Measurements from ENCODE around the gene TRPV3.

Gene TRPV3

DNA sequence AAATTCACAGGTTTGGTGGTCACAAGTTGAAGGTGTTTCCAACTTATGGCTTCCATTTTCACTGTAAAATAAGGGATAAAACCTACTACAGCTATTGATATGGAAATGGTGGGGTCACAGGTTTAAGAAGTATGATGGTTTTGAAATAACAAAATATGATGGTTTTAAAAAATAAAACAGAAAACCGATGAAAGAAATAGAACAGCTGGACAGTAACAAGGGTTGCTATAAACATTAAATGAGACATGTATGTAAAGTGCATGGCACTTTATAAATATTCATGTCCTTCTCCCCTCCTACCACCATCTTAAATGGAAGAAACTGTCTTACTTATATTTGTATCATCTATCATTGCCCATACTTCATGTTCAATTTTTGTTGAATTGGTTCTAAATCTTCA lies 50.5 kb downstream of the TRPV3 start:
- no peak for DNase-seq (ENCODE audit: extremely low read depth, low read depth)
- TF ChIP-seq, protein P1, sequence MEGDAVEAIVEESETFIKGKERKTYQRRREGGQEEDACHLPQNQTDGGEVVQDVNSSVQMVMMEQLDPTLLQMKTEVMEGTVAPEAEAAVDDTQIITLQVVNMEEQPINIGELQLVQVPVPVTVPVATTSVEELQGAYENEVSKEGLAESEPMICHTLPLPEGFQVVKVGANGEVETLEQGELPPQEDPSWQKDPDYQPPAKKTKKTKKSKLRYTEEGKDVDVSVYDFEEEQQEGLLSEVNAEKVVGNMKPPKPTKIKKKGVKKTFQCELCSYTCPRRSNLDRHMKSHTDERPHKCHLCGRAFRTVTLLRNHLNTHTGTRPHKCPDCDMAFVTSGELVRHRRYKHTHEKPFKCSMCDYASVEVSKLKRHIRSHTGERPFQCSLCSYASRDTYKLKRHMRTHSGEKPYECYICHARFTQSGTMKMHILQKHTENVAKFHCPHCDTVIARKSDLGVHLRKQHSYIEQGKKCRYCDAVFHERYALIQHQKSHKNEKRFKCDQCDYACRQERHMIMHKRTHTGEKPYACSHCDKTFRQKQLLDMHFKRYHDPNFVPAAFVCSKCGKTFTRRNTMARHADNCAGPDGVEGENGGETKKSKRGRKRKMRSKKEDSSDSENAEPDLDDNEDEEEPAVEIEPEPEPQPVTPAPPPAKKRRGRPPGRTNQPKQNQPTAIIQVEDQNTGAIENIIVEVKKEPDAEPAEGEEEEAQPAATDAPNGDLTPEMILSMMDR (IDR thresholded peaks at IDR 0.05; ENCODE audit: low read depth, low read length) = no peak

DNA sequence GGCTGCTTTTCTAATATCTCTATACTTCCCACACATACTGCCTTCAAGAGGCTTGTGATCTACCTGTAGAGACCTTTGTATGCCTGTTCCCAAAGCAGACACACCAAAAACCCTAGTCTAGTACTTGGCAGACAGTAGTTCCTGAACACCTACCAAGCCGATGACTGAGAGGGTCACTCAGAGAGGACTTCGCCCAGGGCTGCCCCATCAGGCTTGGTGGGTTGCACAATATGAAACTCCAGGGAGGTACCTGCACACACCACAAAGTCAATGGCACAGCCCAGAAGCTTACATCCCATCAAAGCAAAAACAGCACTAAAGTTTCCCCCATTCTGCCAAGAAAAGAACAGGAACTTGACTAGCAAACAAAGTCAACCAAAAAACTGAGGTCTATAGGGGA lies 51.6 kb downstream of the TRPV3 start:
- TF ChIP-seq, protein P1 (IDR thresholded peaks at IDR 0.05; ENCODE audit: low read depth, low read length) = no peak
- no peak for DNase-seq (ENCODE audit: extremely low read depth, low read depth)

DNA sequence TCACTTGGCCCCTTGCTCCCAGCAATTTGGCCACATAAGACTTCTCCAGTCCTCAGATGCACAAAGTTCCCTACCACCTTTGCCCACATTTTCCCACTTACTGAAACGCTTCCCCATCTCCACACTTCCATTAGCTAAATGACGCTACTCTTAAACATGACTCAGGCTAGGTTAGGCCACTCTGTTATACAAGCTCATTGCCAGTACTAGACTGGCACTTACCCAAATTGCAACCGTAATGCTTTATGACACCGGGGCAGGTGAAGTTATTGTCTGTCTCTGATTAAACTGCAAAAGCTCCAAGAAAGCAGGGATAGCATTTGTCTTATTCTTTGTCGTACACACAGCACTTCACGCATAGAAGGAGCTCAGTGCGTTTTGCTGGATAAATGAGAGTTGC lies 52.6 kb downstream of the TRPV3 start:
- TF ChIP-seq, protein P1 (IDR thresholded peaks at IDR 0.05; ENCODE audit: low read depth, low read length) = no peak

DNA sequence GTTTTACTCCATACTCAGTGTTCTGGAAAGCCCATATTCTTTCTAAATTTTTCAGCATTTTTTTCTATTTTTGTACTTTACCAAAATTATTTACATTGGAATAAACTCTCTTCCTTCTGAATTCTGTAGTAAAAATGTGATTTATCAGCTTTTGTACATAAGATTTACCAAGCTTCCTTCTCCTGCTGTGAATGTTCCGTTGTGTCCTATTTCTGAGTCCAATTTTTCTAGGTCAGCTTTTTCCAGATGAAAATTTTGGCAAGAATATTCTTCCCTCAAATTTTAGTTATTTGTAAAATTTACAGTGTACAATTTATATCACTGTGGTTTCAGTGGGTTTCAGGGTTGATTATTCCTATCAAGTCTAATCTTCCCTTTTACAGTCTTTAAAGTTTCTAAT lies 54.3 kb downstream of the TRPV3 start:
- TF ChIP-seq, protein P1 (IDR thresholded peaks at IDR 0.05; ENCODE audit: low read depth, low read length) = no peak
- no peak for DNase-seq (ENCODE audit: extremely low read depth, low read depth)

More for the DNA sequence above, 52.6 kb downstream of the TRPV3 start:
- no peak for DNase-seq (ENCODE audit: extremely low read depth, low read depth)

DNA sequence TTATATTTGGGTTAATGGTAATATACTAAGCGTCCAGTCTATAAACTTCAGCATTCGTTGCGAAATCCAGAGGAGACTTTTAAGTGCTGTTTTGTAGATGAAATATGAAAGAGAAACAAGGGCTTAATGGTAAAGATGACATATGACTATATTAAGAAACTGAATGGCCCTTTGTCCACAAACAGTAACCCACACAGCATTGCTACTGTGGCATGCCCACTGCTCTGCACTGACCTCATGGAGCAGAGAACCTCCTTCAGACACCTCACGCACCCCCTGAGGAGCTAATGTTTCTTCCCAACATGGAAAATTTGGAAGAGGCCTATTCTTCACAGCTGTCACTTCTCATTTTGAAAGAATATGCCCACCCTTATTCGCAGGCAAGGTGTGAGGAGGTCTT lies 55.1 kb downstream of the TRPV3 start:
- TF ChIP-seq, protein P1 (IDR thresholded peaks at IDR 0.05; ENCODE audit: low read depth, low read length) = no peak
- DNase-seq (ENCODE audit: extremely low read depth, low read depth) = no peak

DNA sequence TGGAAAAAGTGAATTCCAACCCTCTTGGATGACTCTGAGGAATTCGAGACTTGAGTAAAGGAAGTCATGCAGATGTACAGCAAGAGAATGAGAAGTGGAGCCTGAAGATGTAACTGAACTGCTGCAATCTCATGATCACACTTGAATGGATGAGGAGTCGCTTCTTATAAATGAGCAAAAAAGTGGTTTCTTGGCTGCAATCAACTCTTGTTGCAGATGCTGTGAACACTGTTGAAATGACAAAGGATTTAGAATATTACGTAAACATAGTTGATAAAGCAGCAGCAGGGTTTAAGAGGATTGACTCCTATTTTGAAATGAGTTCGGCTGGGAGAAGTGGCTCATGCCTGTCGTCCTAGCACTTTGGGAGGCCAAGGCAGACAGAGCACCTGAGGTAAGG lies 56.3 kb downstream of the TRPV3 start:
- DNase-seq (ENCODE audit: extremely low read depth, low read depth) = no peak
- TF ChIP-seq, protein P1 (IDR thresholded peaks at IDR 0.05; ENCODE audit: low read depth, low read length) = no peak

DNA sequence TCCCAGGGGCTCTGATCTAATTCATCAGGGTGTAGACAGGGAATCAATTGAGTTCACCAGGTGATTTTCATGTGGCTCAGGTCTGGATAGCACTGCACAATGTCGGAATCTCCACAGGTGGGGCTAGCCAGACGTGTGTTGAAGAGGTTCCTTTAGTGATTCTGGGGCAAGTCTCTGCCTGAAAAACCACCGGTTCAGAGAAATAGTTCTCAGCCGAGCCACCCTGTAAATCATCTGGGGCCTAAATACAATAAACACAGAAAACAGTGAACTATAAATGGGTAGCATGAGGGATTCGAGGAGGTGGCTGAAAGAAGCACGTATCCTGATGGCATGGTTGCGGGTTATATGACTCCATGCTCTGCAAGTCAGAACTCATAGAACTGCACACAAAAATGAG lies 60.5 kb downstream of the TRPV3 start:
- TF ChIP-seq, protein P1 (IDR thresholded peaks at IDR 0.05; ENCODE audit: low read depth, low read length) = no peak

More for the DNA sequence above, 60.5 kb downstream of the TRPV3 start:
- DNase-seq (ENCODE audit: extremely low read depth, low read depth) = no peak
